ENCODE results near the gene CHCHD6.

CHCHD6 gene

GRCh38 chr3:126865736-126866135 is 161.7 kb downstream of the CHCHD6 start:
- no peak for DNase-seq (ENCODE audit: low spot score)

DNA sequence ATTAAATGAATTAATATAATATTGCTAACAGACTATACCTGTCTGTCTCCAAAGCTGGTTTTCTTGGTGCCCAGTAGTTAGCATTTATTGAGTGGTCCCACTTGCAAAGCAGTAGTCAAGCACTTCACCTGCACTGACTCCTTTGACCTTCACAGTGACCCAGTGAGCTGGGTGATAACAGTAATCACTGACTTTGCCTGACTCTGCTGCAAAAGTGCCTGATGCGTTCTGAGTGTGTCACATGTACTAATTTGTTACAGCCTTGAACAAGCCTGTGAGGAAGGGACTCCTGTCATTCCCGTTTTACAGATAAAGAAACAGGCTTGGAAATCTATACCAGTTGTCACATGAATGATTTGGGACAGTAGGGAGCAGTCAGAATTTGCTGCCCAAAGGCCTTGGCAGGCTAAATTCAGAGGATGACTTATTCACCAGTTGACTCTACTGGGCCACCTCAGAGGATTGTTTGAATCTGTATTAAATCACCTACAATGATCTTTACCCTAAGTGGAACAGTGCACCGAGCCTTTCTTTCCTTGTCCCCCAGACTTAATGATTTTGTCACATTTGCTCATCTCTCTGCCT is 162.2 kb downstream of the CHCHD6 start:
- no peak for DNase-seq (ENCODE audit: low spot score)

DNA sequence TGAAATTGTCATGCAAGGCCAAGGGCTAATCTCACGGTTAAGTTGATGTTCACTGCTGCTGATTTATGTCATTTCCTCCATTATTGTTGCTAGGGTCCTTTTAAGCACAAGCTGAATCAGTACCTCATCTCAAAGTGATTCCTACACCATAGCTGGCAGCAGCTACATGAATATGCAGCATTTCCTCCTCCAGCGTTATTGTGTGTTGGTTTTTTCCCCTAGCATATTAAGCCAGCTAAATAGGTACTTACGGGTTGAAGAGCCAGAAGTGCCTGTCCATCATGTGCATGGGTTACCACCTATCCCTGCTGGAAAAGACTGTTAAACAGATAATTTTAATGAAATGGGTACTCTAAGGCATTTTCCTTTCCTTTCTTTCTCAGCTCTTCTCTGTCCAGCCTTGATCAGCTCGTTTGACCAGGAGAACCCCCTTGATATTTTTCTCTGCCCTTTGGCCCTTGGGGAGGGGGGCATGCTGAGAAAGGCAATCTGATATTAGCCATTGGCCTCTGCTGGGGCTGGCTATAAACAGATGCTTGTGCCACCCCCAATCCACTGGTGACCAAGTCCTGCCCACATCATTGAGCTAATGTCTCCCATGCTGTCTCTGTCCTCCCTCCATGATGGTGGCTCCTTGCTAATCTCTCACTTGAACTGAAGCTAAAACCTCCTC is 163.3 kb downstream of the CHCHD6 start:
- no peak for DNase-seq (ENCODE audit: low spot score)

- DNase-seq (ENCODE audit: low spot score): no peak
These were observed 163.8 kb downstream of the CHCHD6 start for GRCh38 chr3:126867863-126868200.

DNA sequence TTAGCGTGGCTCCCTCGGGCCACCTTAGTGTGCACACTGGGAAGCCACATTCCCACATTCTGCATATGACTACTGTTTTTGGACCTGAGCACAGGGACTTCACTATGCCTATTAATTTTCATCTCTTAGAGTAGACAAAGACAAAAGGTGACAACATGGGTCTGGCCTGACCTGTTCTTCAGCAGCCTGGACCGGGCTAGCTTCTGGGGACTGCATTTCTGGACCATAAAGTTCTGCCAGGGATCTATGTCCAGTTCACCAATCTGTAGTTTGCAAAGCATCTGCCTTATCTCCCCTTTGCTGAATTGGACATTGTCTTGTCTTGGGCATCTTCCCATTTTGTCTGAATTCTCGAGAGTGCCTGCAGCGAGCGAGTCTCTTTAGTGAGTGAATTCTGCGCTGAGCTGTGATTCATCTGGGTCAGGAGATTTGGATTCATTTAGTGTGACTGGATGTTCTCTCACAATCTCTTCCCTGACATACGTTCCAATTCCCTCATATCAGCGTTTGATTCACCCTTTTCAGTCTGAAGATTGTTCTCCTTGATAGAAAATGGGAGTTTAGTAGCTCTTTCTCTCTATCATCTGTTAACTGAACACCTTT is 166.7 kb downstream of the CHCHD6 start:
- DNase-seq (ENCODE audit: low spot score): no peak

GRCh38 chr3:126872701-126873342 is 168.8 kb downstream of the CHCHD6 start:
- no peak for DNase-seq (ENCODE audit: low spot score)

- DNase-seq (ENCODE audit: low spot score): no peak
These were observed 169.4 kb downstream of the CHCHD6 start for GRCh38 chr3:126873416-126873815.

GRCh38 chr3:126878664-126879063 is 174.6 kb downstream of the CHCHD6 start:
- DNase-seq (ENCODE audit: low spot score): no peak

DNA sequence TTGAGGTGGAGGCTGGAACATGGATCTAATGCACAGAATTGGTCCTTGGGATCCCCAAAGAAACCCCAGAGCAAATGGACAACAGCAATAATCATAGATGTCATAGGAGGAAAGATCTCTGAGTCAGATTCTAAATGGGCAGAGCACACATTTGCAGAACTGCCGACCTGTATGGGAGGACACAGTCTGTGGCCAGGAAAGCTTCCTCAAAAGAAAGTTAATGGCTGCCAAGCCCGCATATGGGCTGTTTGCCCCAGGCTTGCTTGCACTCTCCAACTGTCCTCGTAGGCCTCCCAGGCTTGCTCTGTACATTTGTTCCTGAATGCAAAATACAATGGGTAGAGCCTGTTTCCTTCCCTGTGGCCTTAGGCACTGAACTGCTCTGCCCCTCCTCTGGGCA is 176.9 kb downstream of the CHCHD6 start:
- DNase-seq (ENCODE audit: low spot score): no peak

DNA sequence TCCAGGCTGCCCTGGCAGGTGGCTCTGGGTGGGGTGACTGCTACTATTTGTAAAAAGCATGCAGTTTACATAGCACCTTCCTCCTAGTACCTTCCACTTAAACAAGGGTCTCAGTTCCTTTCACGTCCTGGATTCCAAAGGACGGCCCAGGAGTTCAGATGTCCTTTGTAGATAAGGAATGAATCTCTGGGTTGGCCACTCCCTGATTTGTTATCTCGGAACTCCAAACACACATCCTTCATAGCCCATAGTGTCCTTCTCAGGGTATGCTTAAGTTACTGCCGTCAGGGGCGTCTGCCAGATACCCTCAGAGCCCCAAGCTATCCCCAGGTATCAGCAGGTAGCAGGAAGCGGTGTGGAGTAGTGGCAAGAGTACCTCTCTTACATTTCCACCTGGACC is 177.8 kb downstream of the CHCHD6 start:
- no peak for DNase-seq (ENCODE audit: low spot score)

DNA sequence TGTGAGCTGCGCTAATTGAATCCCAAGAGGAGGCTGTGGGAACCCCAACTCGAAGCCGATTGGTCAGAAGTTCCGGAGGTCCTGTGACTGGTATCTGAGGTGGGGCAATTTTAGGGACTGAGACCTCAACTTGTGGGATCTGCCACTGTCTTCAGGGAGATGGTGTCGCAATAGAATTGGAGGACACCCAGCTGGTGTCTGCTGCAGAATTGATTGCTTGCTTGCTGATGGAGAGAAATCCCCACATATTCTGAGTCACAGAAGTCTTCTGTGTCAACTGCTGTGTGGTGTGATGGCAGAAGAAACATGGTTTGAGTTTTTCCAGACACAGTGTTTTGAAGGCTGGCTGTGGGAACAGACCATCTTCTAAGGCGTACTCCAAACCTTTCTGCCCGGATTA is 179.2 kb downstream of the CHCHD6 start:
- DNase-seq (ENCODE audit: low spot score): no peak

- no peak for DNase-seq (ENCODE audit: low spot score)
These were observed 181.4 kb downstream of the CHCHD6 start for GRCh38 chr3:126885425-126885824.

DNA sequence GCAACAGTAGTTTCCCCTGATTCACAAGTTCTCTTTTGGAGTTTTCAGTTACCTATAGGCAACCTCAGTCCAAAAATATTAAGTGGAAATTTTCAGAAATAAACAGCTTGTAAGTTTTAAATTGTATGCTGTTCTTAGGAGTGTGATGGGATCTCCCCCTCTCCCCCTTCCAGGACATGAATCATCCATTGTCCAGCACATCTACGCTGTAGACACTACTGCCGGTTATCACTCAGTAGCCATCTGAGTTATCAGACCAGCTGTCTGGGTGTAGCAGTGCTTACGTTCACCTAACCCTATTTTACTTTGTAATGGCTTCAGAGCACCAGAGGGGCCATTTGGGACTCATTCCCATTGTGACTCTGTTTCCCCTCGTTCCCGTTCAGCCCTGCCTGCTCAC is 182.2 kb downstream of the CHCHD6 start:
- DNase-seq (ENCODE audit: low spot score): no peak

DNA sequence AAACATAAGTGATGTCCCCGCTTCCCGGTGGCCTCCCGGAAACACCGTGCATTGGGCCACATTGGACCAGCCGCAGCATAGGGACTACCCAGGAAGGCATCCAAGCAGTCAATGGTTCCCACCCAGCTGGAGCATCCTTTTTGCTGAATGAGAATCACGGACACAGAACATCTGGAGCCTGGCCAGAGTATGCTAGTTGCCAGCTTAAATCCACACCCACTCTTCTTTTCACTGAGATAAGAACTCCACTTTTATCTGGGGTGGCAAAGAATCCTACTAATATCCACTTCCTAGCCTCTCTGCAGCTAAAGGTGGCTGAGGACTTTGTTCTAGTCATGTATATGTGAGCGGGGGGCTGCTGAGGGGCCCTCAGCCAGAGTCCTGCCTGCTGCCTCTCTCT is 183.6 kb downstream of the CHCHD6 start:
- no peak for DNase-seq (ENCODE audit: low spot score)

GRCh38 chr3:126888186-126888760 is 184.2 kb downstream of the CHCHD6 start:
- DNase-seq (ENCODE audit: low spot score): no peak

- no peak for DNase-seq (ENCODE audit: low spot score)
These were observed 185.5 kb downstream of the CHCHD6 start for GRCh38 chr3:126889276-126890201.

DNA sequence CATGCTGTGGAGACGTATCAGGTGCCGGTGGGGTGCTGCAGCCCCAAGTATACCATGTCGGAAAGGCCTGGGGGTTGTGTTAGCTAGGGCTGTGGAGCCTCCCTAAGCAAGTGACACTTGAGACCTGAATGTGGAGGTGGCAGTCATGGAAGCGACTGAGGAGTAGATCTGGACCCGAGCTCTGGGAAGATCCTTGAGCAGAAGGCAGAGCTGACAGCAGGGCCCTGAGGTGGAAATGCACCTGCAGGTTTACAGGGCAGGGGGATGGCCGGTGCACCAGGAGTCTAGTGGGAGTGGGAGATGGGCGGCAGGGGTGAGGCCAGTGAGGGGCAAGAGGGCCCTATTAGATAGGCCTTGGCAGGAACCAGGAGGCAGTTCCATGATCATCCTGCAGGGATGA is 187.1 kb downstream of the CHCHD6 start:
- no peak for DNase-seq (ENCODE audit: low spot score)

DNA sequence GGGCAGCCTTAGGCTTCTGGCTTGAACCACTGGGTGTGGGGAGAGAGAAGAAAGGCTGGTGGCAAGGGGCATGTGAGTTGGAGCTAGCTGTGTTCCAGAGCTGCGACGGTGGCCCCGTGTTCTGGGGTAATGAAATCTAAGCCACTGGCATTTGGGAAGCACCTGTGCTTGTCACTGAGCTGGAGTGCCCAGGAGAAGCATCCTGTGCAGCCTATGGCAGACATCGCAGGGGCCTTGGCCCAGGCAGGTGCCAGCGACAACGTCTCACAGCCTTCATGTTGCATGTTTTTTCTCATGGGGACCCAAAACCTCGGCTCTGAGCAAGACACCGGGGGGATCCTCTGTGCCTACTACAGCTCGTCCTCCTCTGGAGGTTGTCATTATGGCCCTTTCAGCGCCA is 187.8 kb downstream of the CHCHD6 start:
- DNase-seq (ENCODE audit: low spot score): no peak

- no peak for DNase-seq (ENCODE audit: low spot score)
These were observed 189.6 kb downstream of the CHCHD6 start for GRCh38 chr3:126893651-126894050.

DNA sequence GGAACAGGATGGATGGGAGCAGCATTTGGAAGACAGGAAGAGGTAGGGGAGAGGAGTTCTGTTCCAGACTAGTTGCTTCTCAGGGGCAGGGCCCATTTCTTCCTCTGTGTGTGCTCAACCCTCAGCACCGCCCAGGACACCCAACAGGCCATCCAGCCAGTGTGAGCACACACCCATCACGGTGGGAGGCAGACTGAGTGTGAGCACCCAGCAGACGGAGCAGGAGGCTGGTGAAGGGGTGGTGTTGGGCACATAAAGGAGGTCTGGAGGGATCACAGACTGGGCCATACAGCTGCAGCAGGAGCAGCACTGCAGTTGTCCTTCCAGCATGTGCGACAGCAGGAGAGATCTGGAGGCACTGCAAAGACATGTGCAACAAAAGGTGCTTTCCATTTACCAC is 190.4 kb downstream of the CHCHD6 start:
- DNase-seq (ENCODE audit: low spot score): no peak

GRCh38 chr3:126895178-126896066 is 191.4 kb downstream of the CHCHD6 start:
- no peak for DNase-seq (ENCODE audit: low spot score)
